HEK293 (cell line): ENCODE measurements around the gene COL5A1.

Source experiments
- CTCF ChIA-PET: fragments of 350-600 bp; formaldehyde crosslinking; extraction: SDS; loops from one replicate; lab custom pipeline; 2021; ENCODE audit warnings: antibody characterized with exemption; lab: Yijun Ruan, JAX
- POLR2A ChIA-PET: fragments of 300-600 bp; formaldehyde crosslinking; extraction: SDS; loops from one replicate; lab custom pipeline; 2020; ENCODE audit warnings: antibody characterized with exemption, inconsistent platforms; lab: Yijun Ruan, JAX
- H3K27ac ChIP-seq: fragments of 200-500 bp; sonication (Bioruptor generic); 2 replicates; pipeline ENCODE4 v1.5.1; 2014; ENCODE audit warnings: low read depth, low read length, control low read depth, inconsistent platforms; ENCODE audit errors: extremely low read depth
- H3K36me3 ChIP-seq, 2 experiments: fragments of 200-500 bp in 1 of 2; sonication (Bioruptor generic) in 1 of 2; 1 replicate in 1 of 2; 2 replicates in 1 of 2; pipeline ENCODE4 v1.5.1; 2014 to 2017; ENCODE audit warnings: inconsistent platforms in 2 of 2, low read length in 2 of 2; ENCODE audit not compliant: control insufficient read depth in 2 of 2, insufficient read depth in 1 of 2
- H3K4me1 ChIP-seq: fragments of 200-500 bp; sonication (Bioruptor generic); 2 replicates; pipeline ENCODE4 v1.5.1; 2014; ENCODE audit warnings: mild to moderate bottlenecking, low read length, inconsistent platforms; ENCODE audit not compliant: control insufficient read depth, insufficient read depth
- H3K4me3 ChIP-seq: 2 replicates; pipeline ENCODE4 v1.5.1; 2011; ENCODE audit warnings: low read depth, mild to moderate bottlenecking, control low read depth, low read length, moderate library complexity
- H3K9me3 ChIP-seq: fragments of 200-500 bp; sonication (Bioruptor generic); 2 replicates; pipeline ENCODE4 v1.5.1; 2014; ENCODE audit warnings: low read depth, low read length, inconsistent platforms; ENCODE audit not compliant: control insufficient read depth, insufficient read depth
- BCL11B ChIP-seq: fragments of 450-650 bp; formaldehyde crosslinking; IDR thresholded peaks from 2 replicates; pipeline ENCODE4 v1.5.1; 2016; ENCODE audit warnings: low read depth, missing biosample characterization, missing genetic modification characterization
- GLI4 ChIP-seq: fragments of 450-650 bp; formaldehyde crosslinking; IDR thresholded peaks from 2 replicates; pipeline ENCODE4 v1.5.1; 2016; ENCODE audit warnings: missing biosample characterization, missing genetic modification characterization
- SALL2 ChIP-seq: fragments of 450-650 bp; formaldehyde crosslinking; IDR thresholded peaks from 2 replicates; pipeline ENCODE4 v1.5.0; 2017; ENCODE audit warnings: missing biosample characterization, mild to moderate bottlenecking, missing genetic modification characterization, borderline replicate concordance
- ZEB2 ChIP-seq: fragments of 450-650 bp; formaldehyde crosslinking; IDR thresholded peaks from 2 replicates; pipeline ENCODE4 v1.5.1; 2016; ENCODE audit warnings: missing biosample characterization, missing genetic modification characterization
- ZNF121 ChIP-seq: fragments of 450-650 bp; formaldehyde crosslinking; IDR thresholded peaks from 2 replicates; pipeline ENCODE4 v1.5.1; 2016; ENCODE audit warnings: missing biosample characterization, missing genetic modification characterization
- ZNF146 ChIP-seq: fragments of 450-650 bp; formaldehyde crosslinking; IDR thresholded peaks from 2 replicates; pipeline ENCODE4 v1.5.1; 2016; ENCODE audit warnings: missing biosample characterization, missing genetic modification characterization
- ZNF221 ChIP-seq: fragments of 450-650 bp; formaldehyde crosslinking; IDR thresholded peaks from 2 replicates; pipeline ENCODE4 v1.5.1; 2017; ENCODE audit warnings: missing biosample characterization, missing genetic modification characterization, borderline replicate concordance
- ZNF37A ChIP-seq: fragments of 450-650 bp; IDR thresholded peaks from 2 replicates; pipeline ENCODE4 v1.5.1; 2018; ENCODE audit warnings: missing biosample characterization, missing genetic modification characterization
- ZNF394 ChIP-seq: fragments of 450-650 bp; formaldehyde crosslinking; IDR thresholded peaks from 2 replicates; pipeline ENCODE4 v1.5.1; 2016; ENCODE audit warnings: missing biosample characterization, missing genetic modification characterization, mild to moderate bottlenecking, moderate library complexity, borderline replicate concordance
- ZNF549 ChIP-seq: fragments of 450-650 bp; IDR thresholded peaks from 2 replicates; pipeline ENCODE4 v1.5.1; 2018; ENCODE audit warnings: missing biosample characterization, missing genetic modification characterization, mild to moderate bottlenecking, inconsistent platforms, moderate library complexity
- ZNF596 ChIP-seq: fragments of 450-650 bp; IDR thresholded peaks from 2 replicates; pipeline ENCODE4 v1.5.0; 2018; ENCODE audit warnings: missing biosample characterization, mild to moderate bottlenecking, missing genetic modification characterization, moderate library complexity
- ZNF701 ChIP-seq: fragments of 450-650 bp; formaldehyde crosslinking; IDR thresholded peaks from 2 replicates; pipeline ENCODE4 v1.5.1; 2016; ENCODE audit warnings: missing biosample characterization, missing genetic modification characterization
- ZNF747 ChIP-seq: fragments of 450-650 bp; formaldehyde crosslinking; IDR thresholded peaks from 2 replicates; pipeline ENCODE4 v1.5.1; 2016; ENCODE audit warnings: missing biosample characterization, missing genetic modification characterization
- ZNF837 ChIP-seq: fragments of 450-650 bp; formaldehyde crosslinking; IDR thresholded peaks from 2 replicates; pipeline ENCODE4 v1.5.1; 2016; ENCODE audit warnings: missing biosample characterization, missing genetic modification characterization
- TF ChIP-seq, protein P1 (sequence below): fragments of 450-650 bp; formaldehyde crosslinking; IDR thresholded peaks from 2 replicates; pipeline ENCODE4 v1.5.1; 2017; ENCODE audit warnings: missing biosample characterization, missing genetic modification characterization
- TF ChIP-seq, protein P2 (sequence below): fragments of 450-650 bp; formaldehyde crosslinking; IDR thresholded peaks from 2 replicates; pipeline ENCODE4 v1.5.1; 2016; ENCODE audit warnings: missing biosample characterization, missing genetic modification characterization
- TF ChIP-seq, protein P3 (sequence below): fragments of 450-650 bp; formaldehyde crosslinking; IDR thresholded peaks from 2 replicates; pipeline ENCODE4 v1.5.1; 2016; ENCODE audit warnings: missing biosample characterization, missing genetic modification characterization
- TF ChIP-seq, protein P4 (sequence below): fragments of 450-650 bp; formaldehyde crosslinking; IDR thresholded peaks from 2 replicates; pipeline ENCODE4 v1.5.1; 2016; ENCODE audit warnings: missing biosample characterization, missing genetic modification characterization

COL5A1 gene

DNA sequence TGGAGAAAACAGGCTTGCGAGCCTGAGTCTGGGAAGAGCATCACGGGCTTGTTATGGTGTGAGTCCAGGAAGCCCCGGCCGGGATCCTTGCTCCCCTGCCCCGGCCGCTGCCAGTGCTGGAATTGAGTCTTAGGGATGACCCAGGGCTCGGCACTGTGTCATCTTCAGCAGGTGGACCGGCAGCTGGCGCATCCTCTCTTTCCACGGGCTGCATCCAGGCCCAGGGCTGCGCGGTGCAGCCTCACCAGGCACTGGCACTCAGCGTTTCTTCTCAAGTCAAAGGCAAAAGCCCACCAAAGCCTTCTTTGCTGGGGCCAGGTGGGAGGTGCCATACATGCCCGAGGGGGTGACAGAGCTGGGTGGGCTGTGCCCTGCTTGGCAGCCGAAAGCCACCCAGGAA lies 46.6 kb downstream of the COL5A1 start:
- H3K36me3 ChIP-seq, result no peaks in the 10 kb centered on the region
- no peak for TF ChIP-seq ZNF221 (tag by site-specific recombination)
- TF ChIP-seq, protein P1, sequence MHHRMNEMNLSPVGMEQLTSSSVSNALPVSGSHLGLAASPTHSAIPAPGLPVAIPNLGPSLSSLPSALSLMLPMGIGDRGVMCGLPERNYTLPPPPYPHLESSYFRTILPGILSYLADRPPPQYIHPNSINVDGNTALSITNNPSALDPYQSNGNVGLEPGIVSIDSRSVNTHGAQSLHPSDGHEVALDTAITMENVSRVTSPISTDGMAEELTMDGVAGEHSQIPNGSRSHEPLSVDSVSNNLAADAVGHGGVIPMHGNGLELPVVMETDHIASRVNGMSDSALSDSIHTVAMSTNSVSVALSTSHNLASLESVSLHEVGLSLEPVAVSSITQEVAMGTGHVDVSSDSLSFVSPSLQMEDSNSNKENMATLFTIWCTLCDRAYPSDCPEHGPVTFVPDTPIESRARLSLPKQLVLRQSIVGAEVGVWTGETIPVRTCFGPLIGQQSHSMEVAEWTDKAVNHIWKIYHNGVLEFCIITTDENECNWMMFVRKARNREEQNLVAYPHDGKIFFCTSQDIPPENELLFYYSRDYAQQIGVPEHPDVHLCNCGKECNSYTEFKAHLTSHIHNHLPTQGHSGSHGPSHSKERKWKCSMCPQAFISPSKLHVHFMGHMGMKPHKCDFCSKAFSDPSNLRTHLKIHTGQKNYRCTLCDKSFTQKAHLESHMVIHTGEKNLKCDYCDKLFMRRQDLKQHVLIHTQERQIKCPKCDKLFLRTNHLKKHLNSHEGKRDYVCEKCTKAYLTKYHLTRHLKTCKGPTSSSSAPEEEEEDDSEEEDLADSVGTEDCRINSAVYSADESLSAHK (tag by site-specific recombination), result no peak
- no peak for TF ChIP-seq ZNF747 (tag by site-specific recombination)
- TF ChIP-seq GLI4, result no peak
- TF ChIP-seq, protein P2, sequence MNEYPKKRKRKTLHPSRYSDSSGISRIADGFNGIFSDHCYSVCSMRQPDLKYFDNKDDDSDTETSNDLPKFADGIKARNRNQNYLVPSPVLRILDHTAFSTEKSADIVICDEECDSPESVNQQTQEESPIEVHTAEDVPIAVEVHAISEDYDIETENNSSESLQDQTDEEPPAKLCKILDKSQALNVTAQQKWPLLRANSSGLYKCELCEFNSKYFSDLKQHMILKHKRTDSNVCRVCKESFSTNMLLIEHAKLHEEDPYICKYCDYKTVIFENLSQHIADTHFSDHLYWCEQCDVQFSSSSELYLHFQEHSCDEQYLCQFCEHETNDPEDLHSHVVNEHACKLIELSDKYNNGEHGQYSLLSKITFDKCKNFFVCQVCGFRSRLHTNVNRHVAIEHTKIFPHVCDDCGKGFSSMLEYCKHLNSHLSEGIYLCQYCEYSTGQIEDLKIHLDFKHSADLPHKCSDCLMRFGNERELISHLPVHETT (tag by site-specific recombination), result no peak
- TF ChIP-seq ZNF394 (tag by site-specific recombination), result no peak
- TF ChIP-seq ZNF549 (tag by site-specific recombination), result no peak
- TF ChIP-seq ZEB2 (tag by site-specific recombination), result no peak
- no peak for TF ChIP-seq BCL11B (tag by site-specific recombination)
- no peak for TF ChIP-seq ZNF837 (tag by site-specific recombination)
- TF ChIP-seq, protein P3, sequence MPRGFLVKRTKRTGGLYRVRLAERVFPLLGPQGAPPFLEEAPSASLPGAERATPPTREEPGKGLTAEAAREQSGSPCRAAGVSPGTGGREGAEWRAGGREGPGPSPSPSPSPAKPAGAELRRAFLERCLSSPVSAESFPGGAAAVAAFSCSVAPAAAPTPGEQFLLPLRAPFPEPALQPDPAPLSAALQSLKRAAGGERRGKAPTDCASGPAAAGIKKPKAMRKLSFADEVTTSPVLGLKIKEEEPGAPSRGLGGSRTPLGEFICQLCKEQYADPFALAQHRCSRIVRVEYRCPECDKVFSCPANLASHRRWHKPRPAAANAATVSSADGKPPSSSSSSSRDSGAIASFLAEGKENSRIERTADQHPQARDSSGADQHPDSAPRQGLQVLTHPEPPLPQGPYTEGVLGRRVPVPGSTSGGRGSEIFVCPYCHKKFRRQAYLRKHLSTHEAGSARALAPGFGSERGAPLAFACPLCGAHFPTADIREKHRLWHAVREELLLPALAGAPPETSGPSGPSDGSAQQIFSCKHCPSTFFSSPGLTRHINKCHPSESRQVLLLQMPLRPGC, result no peak
- no peak for TF ChIP-seq ZNF146
- TF ChIP-seq ZNF121, result no peak
- TF ChIP-seq ZNF701 (tag by site-specific recombination), result no peak
- TF ChIP-seq, protein P4, sequence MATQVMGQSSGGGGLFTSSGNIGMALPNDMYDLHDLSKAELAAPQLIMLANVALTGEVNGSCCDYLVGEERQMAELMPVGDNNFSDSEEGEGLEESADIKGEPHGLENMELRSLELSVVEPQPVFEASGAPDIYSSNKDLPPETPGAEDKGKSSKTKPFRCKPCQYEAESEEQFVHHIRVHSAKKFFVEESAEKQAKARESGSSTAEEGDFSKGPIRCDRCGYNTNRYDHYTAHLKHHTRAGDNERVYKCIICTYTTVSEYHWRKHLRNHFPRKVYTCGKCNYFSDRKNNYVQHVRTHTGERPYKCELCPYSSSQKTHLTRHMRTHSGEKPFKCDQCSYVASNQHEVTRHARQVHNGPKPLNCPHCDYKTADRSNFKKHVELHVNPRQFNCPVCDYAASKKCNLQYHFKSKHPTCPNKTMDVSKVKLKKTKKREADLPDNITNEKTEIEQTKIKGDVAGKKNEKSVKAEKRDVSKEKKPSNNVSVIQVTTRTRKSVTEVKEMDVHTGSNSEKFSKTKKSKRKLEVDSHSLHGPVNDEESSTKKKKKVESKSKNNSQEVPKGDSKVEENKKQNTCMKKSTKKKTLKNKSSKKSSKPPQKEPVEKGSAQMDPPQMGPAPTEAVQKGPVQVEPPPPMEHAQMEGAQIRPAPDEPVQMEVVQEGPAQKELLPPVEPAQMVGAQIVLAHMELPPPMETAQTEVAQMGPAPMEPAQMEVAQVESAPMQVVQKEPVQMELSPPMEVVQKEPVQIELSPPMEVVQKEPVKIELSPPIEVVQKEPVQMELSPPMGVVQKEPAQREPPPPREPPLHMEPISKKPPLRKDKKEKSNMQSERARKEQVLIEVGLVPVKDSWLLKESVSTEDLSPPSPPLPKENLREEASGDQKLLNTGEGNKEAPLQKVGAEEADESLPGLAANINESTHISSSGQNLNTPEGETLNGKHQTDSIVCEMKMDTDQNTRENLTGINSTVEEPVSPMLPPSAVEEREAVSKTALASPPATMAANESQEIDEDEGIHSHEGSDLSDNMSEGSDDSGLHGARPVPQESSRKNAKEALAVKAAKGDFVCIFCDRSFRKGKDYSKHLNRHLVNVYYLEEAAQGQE (tag by site-specific recombination), result no peak
- TF ChIP-seq ZNF596 (tag by site-specific recombination), result no peak
- no peak for TF ChIP-seq ZNF37A (tag by site-specific recombination)
- no peak for TF ChIP-seq SALL2 (tag by site-specific recombination)
- no peaks in the 10 kb centered on the region for H3K4me1 ChIP-seq
- H3K9me3 ChIP-seq, result no peaks in the 10 kb centered on the region
- no peak overlapping the region for H3K27ac ChIP-seq
- POLR2A ChIA-PET, result no interaction called here
- CTCF ChIA-PET, result interaction anchor here (0.6 to 7.9 kb wide), 9 partner anchors 9 to 403 kb away, joined by 3 to 64 read pairs (median 7); no protein-coding TSS in a partner anchor
- no peak overlapping the region for H3K4me3 ChIP-seq
